Measurements from ENCODE around the gene HJURP. TPM values are rescaled to one million over a fixed set of nuclear protein-coding genes. Genes with fewer than 3 reads are reported as not detected.

The HJURP gene
- total and polyA plus RNA-seq, 2 donors (not counting 3 experiments of a cell fraction or from before 2014, with no cell fraction given), result 34.4 to 60.9 TPM

- no peak for FAIRE-seq
- no peak for TF ChIP-seq EZH2 (IDR thresholded peaks at IDR 0.05; ENCODE audit: borderline replicate concordance, low read depth, low read length, severe bottlenecking)
- TF ChIP-seq JUN (IDR thresholded peaks at IDR 0.05; ENCODE audit: borderline replicate concordance, insufficient read depth, insufficient read length, low read depth), result no peak
- no peak for TF ChIP-seq POLR2A (IDR thresholded peaks at IDR 0.05; ENCODE audit: low read depth, low read length)
- TF ChIP-seq MYC (IDR thresholded peaks at IDR 0.05; ENCODE audit: low read depth, low read length), result no peak
- TF ChIP-seq POLR2AphosphoS5 (IDR thresholded peaks at IDR 0.05; ENCODE audit: insufficient read depth, low read depth, low read length), result no peak
- no peak for TF ChIP-seq FOS (IDR thresholded peaks at IDR 0.05; ENCODE audit: borderline replicate concordance, insufficient read depth, low read length)
- no peak for TF ChIP-seq MAX (IDR thresholded peaks at IDR 0.05; ENCODE audit: insufficient read depth, insufficient read length)
- no peak for TF ChIP-seq GATA2 (IDR thresholded peaks at IDR 0.05; ENCODE audit: insufficient read depth, insufficient read length, low read depth, low read length)
- TF ChIP-seq CTCF (IDR thresholded peaks at IDR 0.05; ENCODE audit: extremely low read depth in 1 of 2, insufficient read depth in 1 of 2, low read depth in 1 of 2, low read length in 2 of 2), result no peak
- H3K9ac ChIP-seq (replicated peaks; ENCODE audit: extremely low read depth, insufficient read depth, low read length), result no peak overlapping the region
- no peaks in the 10 kb centered on the region for H3K27me3 ChIP-seq (ENCODE audit: control insufficient read depth in 2 of 2, insufficient read depth in 2 of 2, low read length in 2 of 2)
- POLR2A ChIA-PET, result no interaction called here
- H3K36me3 ChIP-seq (ENCODE audit: control insufficient read depth in 2 of 2, extremely low read depth in 1 of 2, insufficient read depth in 2 of 2, low read length in 2 of 2), result peaks cover 8 to 53% of the 10 kb centered on the region in 2 experiments
- intact Hi-C loops (cut with micrococcal nuclease) (no loop called here), dilution Hi-C loops (cut with MboI; ENCODE audit: extremely low pct_ligation_motif_present, low sequenced_read_pairs) (no loop called here)
- CTCF ChIA-PET, result interaction anchor here (1.2 kb wide), 1 partner anchor 12 kb away, joined by 3 read pairs; no protein-coding TSS in a partner anchor
- no peak overlapping the region for H3K4me3 ChIP-seq (replicated peaks in 1 of 3; ENCODE audit: insufficient read depth in 1 of 3, low read depth in 1 of 3, low read length in 3 of 3)
- H4K20me1 ChIP-seq (replicated peaks; ENCODE audit: control insufficient read depth, extremely low read depth, insufficient read depth, low read length), result no peaks in the 10 kb centered on the region
- no peak overlapping the region for H2AFZ ChIP-seq (ENCODE audit: low read depth, low read length)
- no peak for DNase-seq (ENCODE audit: low read depth, low spot score)
- H3K4me2 ChIP-seq (ENCODE audit: insufficient read depth, low read length), result no peak overlapping the region
- no peaks in the 10 kb centered on the region for H3K9me1 ChIP-seq (replicated peaks; ENCODE audit: control insufficient read depth, extremely low read depth, insufficient read depth, low read length)
- H3K27ac ChIP-seq (ENCODE audit: insufficient read depth, low read depth, low read length), result no peak overlapping the region
- no peaks in the 10 kb centered on the region for H3K4me1 ChIP-seq (ENCODE audit: control insufficient read depth, extremely low read depth, insufficient read depth, low read length)
- peaks cover 86% of the 10 kb centered on the region for H3K79me2 ChIP-seq (ENCODE audit: control insufficient read depth, insufficient read depth, low read length)
- no TSS peak for BruUV-seq (replicated peaks)
- H3K9me3 ChIP-seq (replicated peaks; ENCODE audit: control insufficient read depth, insufficient read depth, low read length), result no peaks in the 10 kb centered on the region
Measured at GRCh38 chr2:233844836-233845235, 9.5 kb downstream of the HJURP start.
